ENCODE results near the gene EGFR. TPM values are rescaled to one million over a fixed set of nuclear protein-coding genes. Genes with fewer than 3 reads are reported as not detected.

The EGFR gene
- total RNA-seq, 2 donors from 2014 or later, result 21.1 to 22.5 TPM

DNA sequence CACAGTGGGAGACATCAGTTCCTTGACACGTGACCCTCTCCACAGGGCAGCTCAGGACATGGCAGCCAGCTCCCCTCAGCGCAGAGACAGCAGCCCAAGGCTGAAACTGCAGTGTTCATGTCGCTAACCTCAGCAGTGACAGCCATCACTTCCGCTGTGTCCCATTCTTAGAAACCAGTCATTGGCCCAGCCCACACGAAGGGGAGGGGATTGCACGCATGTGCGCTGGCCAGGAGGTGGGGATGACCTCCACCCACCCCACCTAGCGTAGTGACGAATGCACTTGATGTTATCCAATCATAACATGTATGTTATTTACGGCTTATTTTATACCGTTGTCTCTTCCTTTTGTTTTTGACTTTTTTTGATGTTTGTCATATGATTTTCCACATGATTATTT, 36.9 kb upstream of the EGFR start:
- Histone ChIP-seq H3K4me1 (no peaks in the 10 kb centered on the region), H3K9me3 (no peaks in the 10 kb centered on the region), H3K27me3 (no peaks in the 10 kb centered on the region), H3K27ac (no peak overlapping the region), H3K36me3 (no peaks in the 10 kb centered on the region), H3K4me3 (no peak overlapping the region)
- no peak for TF ChIP-seq CTCF (IDR thresholded peaks at IDR 0.05)
- DNase-seq (ENCODE audit: low spot score), result no peak

DNA sequence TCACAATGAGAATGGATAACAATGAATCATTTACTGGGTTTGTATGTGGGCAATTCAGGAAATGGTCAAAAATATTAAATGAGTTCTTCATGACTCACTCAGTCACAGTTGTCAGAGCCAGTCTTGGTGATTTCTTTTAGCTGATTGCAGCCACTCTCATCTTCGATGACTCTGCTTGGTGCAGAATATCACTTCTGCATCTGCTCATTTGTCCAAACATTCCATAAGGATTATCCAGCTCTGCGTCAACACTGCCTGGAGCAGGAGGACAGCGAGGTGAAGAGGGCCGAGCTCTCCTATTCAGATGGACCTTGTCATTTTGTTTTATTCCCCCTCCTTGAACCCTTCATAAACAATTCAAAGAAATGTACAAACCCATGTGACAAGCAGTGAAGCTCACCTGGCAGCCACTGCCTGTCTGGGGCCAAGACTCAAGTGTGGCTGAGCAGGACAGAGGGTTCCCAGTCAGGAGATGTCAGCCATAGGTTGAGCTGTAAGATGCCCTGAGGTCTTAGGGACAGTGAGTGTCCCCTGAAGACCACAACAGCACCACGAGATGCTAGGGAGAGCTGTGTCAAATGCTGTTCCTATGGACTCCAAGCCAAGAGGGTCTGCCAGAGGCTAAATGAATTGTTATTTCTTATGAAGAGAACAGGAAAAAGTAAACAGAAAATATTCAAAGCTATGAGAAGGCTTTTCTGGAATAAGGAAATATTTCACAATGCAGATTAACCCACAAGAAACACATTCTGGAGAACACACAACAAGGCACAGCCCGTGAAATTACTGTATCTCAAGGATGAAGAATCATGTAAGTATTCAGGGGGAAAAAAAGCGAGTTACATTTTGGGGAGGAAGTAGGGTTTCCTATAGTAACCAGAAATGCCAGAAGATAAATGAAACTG, 33.1 kb upstream of the EGFR start:
- H3K27ac ChIP-seq, result no peak overlapping the region
- no peak for DNase-seq (ENCODE audit: low spot score)
- no peaks in the 10 kb centered on the region for H3K36me3 ChIP-seq
- TF ChIP-seq CTCF (IDR thresholded peaks at IDR 0.05), result no peak
- H3K4me3 ChIP-seq, result no peak overlapping the region
- H3K4me1 ChIP-seq, result no peaks in the 10 kb centered on the region
- H3K27me3 ChIP-seq, result no peaks in the 10 kb centered on the region
- no peaks in the 10 kb centered on the region for H3K9me3 ChIP-seq

DNA sequence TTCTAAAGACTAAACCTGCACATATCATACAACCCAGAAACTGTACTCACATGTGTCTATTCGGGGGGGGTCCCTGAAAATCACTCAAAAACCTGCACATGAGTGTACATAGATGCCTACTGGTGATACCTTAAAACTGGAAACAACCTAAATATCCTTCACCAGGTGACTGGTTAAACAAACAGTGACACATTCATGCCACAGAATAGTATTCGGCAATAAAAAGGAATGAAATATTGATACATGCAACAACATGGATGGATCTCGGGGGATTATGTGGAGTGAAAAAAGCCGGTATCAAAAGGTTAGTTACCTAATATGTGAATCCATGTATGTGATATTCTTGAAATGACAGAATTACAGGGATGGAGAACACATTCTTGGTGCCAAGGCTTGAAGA, 32.1 kb upstream of the EGFR start:
- no peak overlapping the region for H3K27ac ChIP-seq
- no peaks in the 10 kb centered on the region for H3K4me1 ChIP-seq
- no peaks in the 10 kb centered on the region for H3K36me3 ChIP-seq
- no peak for DNase-seq (ENCODE audit: low spot score)
- no peaks in the 10 kb centered on the region for H3K9me3 ChIP-seq
- no peak for TF ChIP-seq CTCF (IDR thresholded peaks at IDR 0.05)
- no peaks in the 10 kb centered on the region for H3K27me3 ChIP-seq
- H3K4me3 ChIP-seq, result no peak overlapping the region

DNA sequence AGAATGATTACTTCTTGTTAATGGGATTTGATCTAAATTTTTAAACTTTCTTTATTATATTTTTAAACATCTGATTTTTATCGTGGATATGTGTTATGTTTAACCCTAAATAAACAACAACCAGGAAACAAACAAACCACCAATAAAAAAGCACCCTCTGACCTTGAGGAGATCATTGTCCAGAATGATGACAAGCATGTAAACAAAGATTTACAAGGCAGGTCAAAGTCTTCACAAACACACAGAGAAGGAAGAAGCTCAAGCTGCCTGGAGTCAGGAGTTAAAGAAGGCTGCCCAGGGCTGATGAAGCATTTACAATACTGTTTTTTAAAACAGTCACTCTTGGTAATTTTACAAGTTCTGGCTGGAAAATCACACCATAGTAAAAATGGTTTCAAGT, 31.0 kb upstream of the EGFR start:
- Histone ChIP-seq H3K27me3 (no peaks in the 10 kb centered on the region), H3K27ac (no peak overlapping the region), H3K36me3 (no peaks in the 10 kb centered on the region), H3K4me1 (no peaks in the 10 kb centered on the region), H3K4me3 (no peak overlapping the region), H3K9me3 (no peaks in the 10 kb centered on the region)
- DNase-seq (ENCODE audit: low spot score), result no peak
- TF ChIP-seq CTCF (IDR thresholded peaks at IDR 0.05), result no peak

- Histone ChIP-seq H3K27me3 (no peaks in the 10 kb centered on the region), H3K4me1 (no peaks in the 10 kb centered on the region), H3K27ac (no peak overlapping the region), H3K36me3 (no peaks in the 10 kb centered on the region), H3K4me3 (no peak overlapping the region), H3K9me3 (no peaks in the 10 kb centered on the region)
- TF ChIP-seq CTCF (IDR thresholded peaks at IDR 0.05), result no peak
- DNase-seq (ENCODE audit: low spot score), result no peak
Measured at GRCh38 chr7:54988516-54988915, 30.3 kb upstream of the EGFR start.
